Tibial nerve (tissue), 3 donors: ENCODE results near the gene OGDH.

ENCODE experiments used
- POLR2A ChIP-seq, 2 donors: fragments of 450-650 bp; IDR thresholded peaks; one replicate each; pipeline ENCODE4 v1.6.1; 2017; ENCODE audit warnings: antibody characterized with exemption in 2 of 2, mild to moderate bottlenecking in 2 of 2, moderate library complexity in 2 of 2
- TF ChIP-seq, protein P1 (sequence below), 5 experiments: fragments of 200-600 bp in 3 of 5; fragments of 450-650 bp in 2 of 5; sonication (generic) in 3 of 5; IDR thresholded peaks; one replicate each; pipeline ENCODE4 v1.5.1; 2016 to 2019; ENCODE audit warnings: antibody characterized with exemption in 5 of 5, mild to moderate bottlenecking in 3 of 5, moderate library complexity in 2 of 5

DNA sequence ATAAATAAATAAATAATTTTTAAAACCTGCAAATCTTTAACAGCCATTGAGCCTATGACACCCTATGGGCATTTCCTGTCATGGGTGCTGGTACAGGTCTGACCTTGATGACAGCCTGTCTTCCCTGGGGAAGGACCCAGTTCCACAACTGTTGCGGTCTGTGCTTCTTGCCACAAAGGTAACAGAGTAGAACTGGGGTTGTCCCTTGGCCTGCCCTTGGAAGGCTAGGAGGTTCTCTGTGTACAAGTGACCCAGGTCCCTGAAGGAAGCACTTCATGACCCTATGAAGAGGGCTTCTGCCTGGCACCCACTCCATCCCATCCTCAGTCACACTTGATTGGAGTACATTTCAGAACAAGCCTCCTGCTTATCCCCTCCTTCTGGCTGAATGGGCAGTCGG, 66.9 kb downstream of the OGDH start:
- no peak for TF ChIP-seq POLR2A (IDR thresholded peaks at IDR 0.05)
- TF ChIP-seq, protein P1, sequence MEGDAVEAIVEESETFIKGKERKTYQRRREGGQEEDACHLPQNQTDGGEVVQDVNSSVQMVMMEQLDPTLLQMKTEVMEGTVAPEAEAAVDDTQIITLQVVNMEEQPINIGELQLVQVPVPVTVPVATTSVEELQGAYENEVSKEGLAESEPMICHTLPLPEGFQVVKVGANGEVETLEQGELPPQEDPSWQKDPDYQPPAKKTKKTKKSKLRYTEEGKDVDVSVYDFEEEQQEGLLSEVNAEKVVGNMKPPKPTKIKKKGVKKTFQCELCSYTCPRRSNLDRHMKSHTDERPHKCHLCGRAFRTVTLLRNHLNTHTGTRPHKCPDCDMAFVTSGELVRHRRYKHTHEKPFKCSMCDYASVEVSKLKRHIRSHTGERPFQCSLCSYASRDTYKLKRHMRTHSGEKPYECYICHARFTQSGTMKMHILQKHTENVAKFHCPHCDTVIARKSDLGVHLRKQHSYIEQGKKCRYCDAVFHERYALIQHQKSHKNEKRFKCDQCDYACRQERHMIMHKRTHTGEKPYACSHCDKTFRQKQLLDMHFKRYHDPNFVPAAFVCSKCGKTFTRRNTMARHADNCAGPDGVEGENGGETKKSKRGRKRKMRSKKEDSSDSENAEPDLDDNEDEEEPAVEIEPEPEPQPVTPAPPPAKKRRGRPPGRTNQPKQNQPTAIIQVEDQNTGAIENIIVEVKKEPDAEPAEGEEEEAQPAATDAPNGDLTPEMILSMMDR (IDR thresholded peaks at IDR 0.05), result no peak
